ENCODE data around the gene ASIC2. TPM values are rescaled to one million over a fixed set of nuclear protein-coding genes. Genes with fewer than 3 reads are reported as not detected.

Gene ASIC2
- total and polyA plus RNA-seq, 10 donors, result not detected

- 73 to 83% (median 81%) methylated on average over 6 of the region's 6 CpGs for WGBS, 5 donors
- H3K4me1 ChIP-seq, result no peaks in the 10 kb centered on the region
- H3K36me3 ChIP-seq, result no peaks in the 10 kb centered on the region
- no peak overlapping the region for H3K4me3 ChIP-seq
- intact Hi-C loops (cut with DNase I; ENCODE audit: low total_unique reads), result no loop called here
- no peak for TF ChIP-seq POLR2A (IDR thresholded peaks at IDR 0.05)
- no peak for TF ChIP-seq CTCF (IDR thresholded peaks at IDR 0.05 in 8 of 11, conservative IDR thresholded peaks at IDR 0.05 in 3 of 11)
- TF ChIP-seq POLR2AphosphoS5 (IDR thresholded peaks at IDR 0.05), result no peak
- DNase-seq, result no peak
- H3K27me3 ChIP-seq (replicated peaks in 1 of 7), result peaks cover 0 to 7% (median 0%) of the 10 kb centered on the region in 7 donors
- no peaks in the 10 kb centered on the region for H3K9me3 ChIP-seq
- H3K27ac ChIP-seq, result no peak overlapping the region
These were observed 52.7 kb downstream of the ASIC2 start for GRCh38 chr17:33240362-33240761.

- 40 to 80% (median 67%) methylated on average over 1 of the region's 1 CpG for WGBS, 5 donors
These were observed 53.4 kb downstream of the ASIC2 start for GRCh38 chr17:33239702-33240101.

GRCh38 chr17:33234930-33235685 lies 58.0 kb downstream of the ASIC2 start:
- DNase-seq, result no peak
- intact Hi-C loops (cut with DNase I; ENCODE audit: low total_unique reads), result no loop called here
- 65 to 78% (median 76%) methylated on average over 6 of the region's 6 CpGs for WGBS, 5 donors
- Histone ChIP-seq H3K9me3 (no peaks in the 10 kb centered on the region), H3K4me1 (peaks cover 0 to 11% (median 0%) of the 10 kb centered on the region in 6 donors), H3K36me3 (no peaks in the 10 kb centered on the region), H3K4me3 (no peak overlapping the region), H3K27ac (no peak overlapping the region), H3K27me3 (replicated peaks in 1 of 7) (peaks cover 0 to 4% (median 0%) of the 10 kb centered on the region in 7 donors)
- TF ChIP-seq POLR2AphosphoS5 (IDR thresholded peaks at IDR 0.05) (no peak), POLR2A (IDR thresholded peaks at IDR 0.05) (no peak), CTCF (IDR thresholded peaks at IDR 0.05 in 8 of 11, conservative IDR thresholded peaks at IDR 0.05 in 3 of 11) (no peak)

More at GRCh38 chr17:33239702-33240101, 53.4 kb downstream of the ASIC2 start:
- Histone ChIP-seq H3K4me1 (no peaks in the 10 kb centered on the region), H3K27ac (no peak overlapping the region), H3K4me3 (no peak overlapping the region), H3K9me3 (no peaks in the 10 kb centered on the region), H3K27me3 (replicated peaks in 1 of 7) (peaks cover 0 to 7% (median 0%) of the 10 kb centered on the region in 7 donors), H3K36me3 (no peaks in the 10 kb centered on the region)
- DNase-seq, result no peak
- intact Hi-C loops (cut with DNase I; ENCODE audit: low total_unique reads), result no loop called here
- TF ChIP-seq CTCF (IDR thresholded peaks at IDR 0.05 in 8 of 11, conservative IDR thresholded peaks at IDR 0.05 in 3 of 11), result no peak
- TF ChIP-seq POLR2AphosphoS5 (IDR thresholded peaks at IDR 0.05), result no peak
- TF ChIP-seq POLR2A (IDR thresholded peaks at IDR 0.05), result no peak

- peaks cover 0 to 4% (median 0%) of the 10 kb centered on the region in 7 donors for H3K27me3 ChIP-seq (replicated peaks in 1 of 7)
- WGBS, 5 donors, result 77 to 84% (median 81%) methylated on average over 4 of the region's 4 CpGs
- H3K36me3 ChIP-seq, result no peaks in the 10 kb centered on the region
- peaks cover 0 to 11% (median 0%) of the 10 kb centered on the region in 6 donors for H3K4me1 ChIP-seq
- no peak overlapping the region for H3K27ac ChIP-seq
- H3K4me3 ChIP-seq, result no peak overlapping the region
- DNase-seq, result no peak
- H3K9me3 ChIP-seq, result no peaks in the 10 kb centered on the region
- intact Hi-C loops (cut with DNase I; ENCODE audit: low total_unique reads), result no loop called here
- TF ChIP-seq POLR2A (IDR thresholded peaks at IDR 0.05) (no peak), POLR2AphosphoS5 (IDR thresholded peaks at IDR 0.05) (no peak), CTCF (IDR thresholded peaks at IDR 0.05 in 8 of 11, conservative IDR thresholded peaks at IDR 0.05 in 3 of 11) (no peak)
These were observed 58.9 kb downstream of the ASIC2 start for GRCh38 chr17:33234233-33234632.
